ENCODE data around the gene FABP3. TPM values are rescaled to one million over a fixed set of nuclear protein-coding genes. Genes with fewer than 3 reads are reported as not detected.

FABP3 gene
- total and polyA plus RNA-seq, 2 of the 8 experiments (the other 6 are each of a cell fraction or from before 2014, with no cell fraction given), result 34.8 to 43.9 TPM

- peaks cover 0 to 9% of the 10 kb centered on the region in 2 experiments; a peak in 1 of 4 replicates for H3K79me2 ChIP-seq (ENCODE audit: control insufficient read depth in 1 of 2, insufficient read depth in 2 of 2, low read length in 2 of 2)
- H3K23me2 ChIP-seq (ENCODE audit: low read depth, low read length), result peaks cover 5% of the 10 kb centered on the region
- 81% methylated on average over 4 of the region's 4 CpGs; no CpG with 5 or more reads in 1 of the 2 experiments for WGBS, 2 experiments (ENCODE audit: extremely low coverage in 1 of 2, insufficient coverage in 1 of 2, insufficient read length in 1 of 2, insufficient replicate concordance in 2 of 2, low coverage in 1 of 2, low lambda C conversion rate in 2 of 2, missing lambda C conversion rate in 1 of 2)
- H2BK12ac ChIP-seq (ENCODE audit: low read depth, low read length), result no peak overlapping the region; the same call in 1 of the 2 replicates
- no peak overlapping the region for H2BK120ac ChIP-seq (replicated peaks; ENCODE audit: low read depth, low read length)
- FAIRE-seq (no peak), DNase-seq (ENCODE audit: low read depth in 1 of 2, low spot score in 2 of 2) (no peak)
- no peak overlapping the region for H3K23ac ChIP-seq (ENCODE audit: insufficient read length)
- no peak overlapping the region for H3K14ac ChIP-seq (ENCODE audit: insufficient read length)
- no peak overlapping the region for H3K4ac ChIP-seq (replicated peaks; ENCODE audit: insufficient read length, low read depth, low read length)
- H3K9ac ChIP-seq (replicated peaks in 1 of 4; ENCODE audit: extremely low read depth in 1 of 4, low read depth in 3 of 4, low read length in 3 of 4), result no peak overlapping the region
- H4K20me1 ChIP-seq (replicated peaks in 1 of 2; ENCODE audit: control insufficient read depth in 1 of 2, insufficient read depth in 2 of 2, low read length in 2 of 2), result peaks cover 5 to 6% of the 10 kb centered on the region in 2 experiments
- H3K56ac ChIP-seq (replicated peaks; ENCODE audit: insufficient read length, low read depth, low read length), result no peak overlapping the region
- no peak overlapping the region for H4K8ac ChIP-seq (ENCODE audit: extremely low read depth, insufficient read depth, low read length)
- H3K4me1 ChIP-seq (replicated peaks in 1 of 4; ENCODE audit: control insufficient read depth in 3 of 4, insufficient read depth in 4 of 4, low read length in 3 of 4), result peaks cover 8 to 25% (median 11%) of the 10 kb centered on the region in 4 experiments
- H2AK5ac ChIP-seq (ENCODE audit: low read depth, low read length), result no peak overlapping the region
- H3K27ac ChIP-seq (ENCODE audit: low read depth, low read length), result no peak overlapping the region
- no peak overlapping the region for H2BK5ac ChIP-seq (ENCODE audit: low read depth, low read length)
- no peak overlapping the region for H3K18ac ChIP-seq (ENCODE audit: extremely low read depth, low read length)
- H4K5ac ChIP-seq (ENCODE audit: insufficient read length, low read depth, low read length), result no peak overlapping the region
- no peak overlapping the region for H3K4me2 ChIP-seq (ENCODE audit: insufficient read depth in 1 of 2, low read depth in 2 of 2, low read length in 2 of 2)
- no peak for TF ChIP-seq FOSL1 (IDR thresholded peaks at IDR 0.05; ENCODE audit: insufficient read depth, low read depth, low read length)
- no peak for TF ChIP-seq BCL11A (IDR thresholded peaks at IDR 0.05; ENCODE audit: low read depth in 2 of 2, low read length in 2 of 2)
- no peak for TF ChIP-seq RXRA (IDR thresholded peaks at IDR 0.05; ENCODE audit: insufficient read depth, low read depth, low read length)
- TF ChIP-seq HDAC2 (IDR thresholded peaks at IDR 0.05; ENCODE audit: borderline replicate concordance in 1 of 2, low read depth in 2 of 2, low read length in 2 of 2), result no peak
- no peak for TF ChIP-seq CTBP2 (IDR thresholded peaks at IDR 0.05; ENCODE audit: borderline replicate concordance, insufficient read depth, insufficient read length, low read length)
- TF ChIP-seq EGR1 (IDR thresholded peaks at IDR 0.05; ENCODE audit: borderline replicate concordance, low read depth, low read length), result no peak
- TF ChIP-seq SRF (IDR thresholded peaks at IDR 0.05; ENCODE audit: low read depth, low read length), result no peak
- TF ChIP-seq JUND (IDR thresholded peaks at IDR 0.05; ENCODE audit: low read length), result no peak
- no peak for TF ChIP-seq POU5F1 (IDR thresholded peaks at IDR 0.05; ENCODE audit: low read depth, low read length)
- TF ChIP-seq POLR2A (IDR thresholded peaks at IDR 0.05; ENCODE audit: control extremely low read depth in 1 of 2, low read depth in 2 of 2, low read length in 2 of 2), result no peak
- no peak for TF ChIP-seq POLR2AphosphoS5 (IDR thresholded peaks at IDR 0.05; ENCODE audit: low read depth, low read length)
- TF ChIP-seq ATF3 (IDR thresholded peaks at IDR 0.05; ENCODE audit: insufficient read depth, low read depth, low read length), result no peak
- no peak for TF ChIP-seq SIRT6 (IDR thresholded peaks at IDR 0.05; ENCODE audit: low read length)
- H2AFZ ChIP-seq (ENCODE audit: low read length), result no peak overlapping the region
- H2BK15ac ChIP-seq (ENCODE audit: low read length), result no peak overlapping the region
- 0 out of 2 replicates have a peak, but pooled peaks cover 2% of the 10 kb centered on the region for H3K79me1 ChIP-seq (ENCODE audit: low read depth, low read length)
- H3K9me3 ChIP-seq (ENCODE audit: insufficient read depth in 2 of 2, low read depth in 1 of 2, low read length in 1 of 2), result no peaks in the 10 kb centered on the region
- no peak overlapping the region for H4K91ac ChIP-seq (replicated peaks; ENCODE audit: insufficient read length, low read length)
- no peak overlapping the region for H2BK20ac ChIP-seq (ENCODE audit: low read length)
- H3K4me3 ChIP-seq (ENCODE audit: extremely low read depth in 1 of 4, insufficient read depth in 2 of 4, low read depth in 3 of 4, low read length in 4 of 4), result no peak overlapping the region
- no peaks in the 10 kb centered on the region for H3K36me3 ChIP-seq (ENCODE audit: control insufficient read depth in 2 of 4, insufficient read depth in 4 of 4, low read length in 3 of 4)
- ChIA-PET CTCF (ENCODE audit: partially characterized antibody) (interaction anchor here (0.7 to 19.2 kb wide), 12 partner anchors 10 to 235 kb away, joined by 3 to 415 read pairs (median 4); no protein-coding TSS in a partner anchor), POLR2A (ENCODE audit: partially characterized antibody) (interaction anchor here (1.0 to 1.3 kb wide), 2 partner anchors 17 to 19 kb away, joined by 3 read pairs; no protein-coding TSS in a partner anchor)
- no peaks in the 10 kb centered on the region for H3K27me3 ChIP-seq (replicated peaks in 1 of 4; ENCODE audit: control insufficient read depth in 3 of 4, extremely low read depth in 1 of 4, insufficient read depth in 3 of 4, low read length in 3 of 4)
Observed at GRCh38 chr1:31418626-31419323, 45.9 kb upstream of the FABP3 start.

Measured in H1 (cell line).